IMR-90 (cell line): ENCODE results near the gene SMIM43. TPM values are rescaled to one million over a fixed set of nuclear protein-coding genes. Genes with fewer than 3 reads are reported as not detected.

Experiments used
- ATAC-seq: fragments of 200-7000 bp; cut with Tn5 transposase; 2 replicates; pipeline ENCODE4 v1.9.1; 2020; ENCODE audit warnings: low read depth, mild to moderate bottlenecking, moderate library complexity
- BruUV-seq: library from RNA; stranded (reverse); fragments of 400-500 nt; replicated peaks from 2 replicates; lab custom pipeline; 2021; lab: Mats Ljungman, UMichigan
- CTCF ChIA-PET: fragments of 300-600 bp; formaldehyde crosslinking; extraction: SDS; loops from one replicate; lab custom pipeline; 2021; ENCODE audit warnings: antibody characterized with exemption; lab: Yijun Ruan, JAX
- POLR2A ChIA-PET: fragments of 300-600 bp; sonication (Branson Sonifier 250); formaldehyde crosslinking; loops from one replicate; lab custom pipeline; 2022; ENCODE audit warnings: antibody characterized with exemption; ENCODE audit not compliant: unreplicated experiment; lab: Charles Lee
- DNase-seq: peaks from one replicate; pipeline ENCODE4 v3.0.0; 2013
- H2AFZ ChIP-seq: replicated peaks from 2 replicates; pipeline ENCODE3; 2013; ENCODE audit warnings: low read length, mild to moderate bottlenecking; ENCODE audit not compliant: poor library complexity
- H2AK5ac ChIP-seq: 2 replicates; pipeline ENCODE4 v1.6.1; 2013; ENCODE audit warnings: low read depth, low read length, inconsistent platforms
- H2AK9ac ChIP-seq: replicated peaks from 2 replicates; pipeline ENCODE3; 2013; ENCODE audit warnings: mild to moderate bottlenecking, low read depth, low read length, moderate library complexity; ENCODE audit not compliant: poor library complexity
- H2BK120ac ChIP-seq: 2 replicates; pipeline ENCODE4 v1.6.1; 2013; ENCODE audit warnings: low read depth, low read length, inconsistent platforms
- H2BK15ac ChIP-seq: 3 replicates; pipeline ENCODE4 v1.6.1; 2013; ENCODE audit warnings: low read depth, low read length, inconsistent platforms
- H2BK20ac ChIP-seq: 2 replicates; pipeline ENCODE4 v1.6.1; 2013; ENCODE audit warnings: low read depth, mild to moderate bottlenecking, inconsistent platforms, low read length, moderate library complexity
- H2BK5ac ChIP-seq: 2 replicates; pipeline ENCODE4 v1.6.1; 2013; ENCODE audit warnings: mild to moderate bottlenecking, low read depth, low read length, inconsistent platforms; ENCODE audit not compliant: poor library complexity, severe bottlenecking
- H3K14ac ChIP-seq: replicated peaks from 2 replicates; pipeline ENCODE4 v1.6.1; 2013; ENCODE audit warnings: low read depth, low read length, inconsistent platforms
- H3K18ac ChIP-seq: 2 replicates; pipeline ENCODE4 v1.6.1; 2013; ENCODE audit warnings: low read depth, low read length, control low read depth
- H3K23ac ChIP-seq: 2 replicates; pipeline ENCODE4 v1.6.1; 2013; ENCODE audit warnings: low read depth, low read length, inconsistent platforms
- H3K27ac ChIP-seq: 2 replicates; pipeline ENCODE4 v1.5.1; 2013; ENCODE audit warnings: mild to moderate bottlenecking, control low read depth, low read length; ENCODE audit not compliant: insufficient read depth
- H3K27me3 ChIP-seq: 2 replicates; pipeline ENCODE4 v1.6.1; 2013; ENCODE audit warnings: low read length; ENCODE audit not compliant: control insufficient read depth, insufficient read depth
- H3K36me3 ChIP-seq: 2 replicates; pipeline ENCODE4 v1.6.1; 2013; ENCODE audit warnings: low read length, mixed read lengths; ENCODE audit not compliant: control insufficient read depth, insufficient read depth
- H3K4ac ChIP-seq: 2 replicates; pipeline ENCODE4 v1.6.1; 2013; ENCODE audit warnings: low read depth, low read length, inconsistent platforms
- H3K4me1 ChIP-seq: 2 replicates; pipeline ENCODE4 v1.6.1; 2013; ENCODE audit warnings: low read length, mixed read lengths; ENCODE audit not compliant: control insufficient read depth, insufficient read depth
- H3K4me2 ChIP-seq: 2 replicates; pipeline ENCODE4 v1.6.1; 2013; ENCODE audit warnings: low read depth, mild to moderate bottlenecking, control low read depth, low read length, moderate library complexity
- H3K4me3 ChIP-seq: 2 replicates; pipeline ENCODE4 v1.5.1; 2013; ENCODE audit warnings: low read depth, mild to moderate bottlenecking, control low read depth, low read length, moderate library complexity; ENCODE audit not compliant: insufficient read depth
- H3K56ac ChIP-seq: 2 replicates; pipeline ENCODE4 v1.6.1; 2013; ENCODE audit warnings: low read length, inconsistent platforms; ENCODE audit not compliant: insufficient read depth; ENCODE audit errors: extremely low read depth
- H3K79me1 ChIP-seq, 2 experiments: 2 replicates each; pipeline ENCODE4 v1.6.1; 2013; ENCODE audit warnings: low read length in 2 of 2, inconsistent platforms in 1 of 2, low read depth in 1 of 2
- H3K9ac ChIP-seq: 2 replicates; pipeline ENCODE4 v1.6.1; 2013; ENCODE audit warnings: low read depth, low read length, control low read depth
- H3K9me1 ChIP-seq: 2 replicates; pipeline ENCODE4 v1.6.1; 2013; ENCODE audit warnings: low read length, inconsistent platforms; ENCODE audit not compliant: insufficient read depth
- H3K9me3 ChIP-seq: 2 replicates; pipeline ENCODE4 v1.6.1; 2013; ENCODE audit warnings: low read length; ENCODE audit not compliant: control insufficient read depth, insufficient read depth
- H4K20me1 ChIP-seq: 2 replicates; pipeline ENCODE4 v1.6.1; 2013; ENCODE audit warnings: low read length, inconsistent platforms; ENCODE audit not compliant: insufficient read depth
- H4K5ac ChIP-seq: 2 replicates; pipeline ENCODE4 v1.6.1; 2013; ENCODE audit warnings: mild to moderate bottlenecking, low read depth, low read length, control low read depth
- H4K8ac ChIP-seq, 2 experiments: 2 replicates each; pipeline ENCODE4 v1.6.1; 2013; ENCODE audit warnings: low read depth in 2 of 2, low read length in 2 of 2, control low read depth in 1 of 2, inconsistent platforms in 1 of 2
- H4K91ac ChIP-seq: 2 replicates; pipeline ENCODE4 v1.6.1; 2013; ENCODE audit warnings: low read depth, low read length, inconsistent platforms; ENCODE audit not compliant: insufficient read depth
- BHLHE40 ChIP-seq: fragments of 150-350 bp; IDR thresholded peaks from 2 replicates; pipeline ENCODE4 v1.6.1; 2016; ENCODE audit warnings: mild to moderate bottlenecking, low read depth, low read length
- CHD1 ChIP-seq: IDR thresholded peaks from 2 replicates; pipeline ENCODE4 v1.6.1; 2012; ENCODE audit warnings: low read depth, low read length, improper control_type of control experiment
- CTCF ChIP-seq: conservative IDR thresholded peaks from 2 replicates; pipeline ENCODE4 v1.5.1; 2012; ENCODE audit warnings: mild to moderate bottlenecking, low read depth, low read length, improper control_type of control experiment
- FOS ChIP-seq: fragments of 150-350 bp; IDR thresholded peaks from 2 replicates; pipeline ENCODE4 v1.6.1; 2016; ENCODE audit warnings: low read depth, low read length
- MAFK ChIP-seq: IDR thresholded peaks from 2 replicates; pipeline ENCODE4 v1.6.1; 2012; ENCODE audit warnings: low read depth, low read length, improper control_type of control experiment
- MXI1 ChIP-seq: IDR thresholded peaks from 2 replicates; pipeline ENCODE4 v1.6.1; 2012; ENCODE audit warnings: low read depth, mild to moderate bottlenecking, low read length, moderate library complexity, borderline replicate concordance
- NFE2L2 ChIP-seq: fragments of 150-350 bp; IDR thresholded peaks from 2 replicates; pipeline ENCODE4 v1.6.1; 2016; ENCODE audit warnings: low read depth, mild to moderate bottlenecking, low read length
- RAD21 ChIP-seq: IDR thresholded peaks from 2 replicates; pipeline ENCODE4 v1.6.1; 2012; ENCODE audit warnings: low read length, improper control_type of control experiment
- SMC3 ChIP-seq: fragments of 150-350 bp; IDR thresholded peaks from 2 replicates; pipeline ENCODE4 v1.6.1; 2016; ENCODE audit warnings: low read depth, mild to moderate bottlenecking, antibody characterized with exemption, low read length, moderate library complexity
- WGBS, 2 experiments: methylation state at CpG; one replicate each; pipeline versions ENCODE4 v1.1.5 to v1.1.7; 2013; ENCODE audit warnings: missing lambda C conversion rate in 2 of 2; ENCODE audit not compliant: insufficient read length in 1 of 2; ENCODE audit errors: extremely low coverage in 2 of 2; 5-methylcytosine and 5-hydroxymethylcytosine counted together
- dilution Hi-C: fragments of 300-500 bp; cut with HindIII; formaldehyde crosslinking; loops from one replicate; pipeline ENCODE4 v1.14.3; 2018; ENCODE audit warnings: low sequenced_read_pairs; ENCODE audit not compliant: unreplicated experiment
- in situ Hi-C: fragments of 300-500 bp; cut with MboI; formaldehyde crosslinking; loops from 3 replicates; pipeline ENCODE4 v1.14.3; 2019; ENCODE audit warnings: low sequenced_read_pairs, inconsistent platforms, mixed read lengths
- intact Hi-C: fragments of 100-400 bp; cut with micrococcal nuclease; formaldehyde crosslinking; loops from 2 replicates; pipeline ENCODE4 v1.10.0; 2022
- polyA plus RNA-seq, 3 experiments: library from polyadenylated mRNA; depleted of rRNA; stranded (reverse); fragments of >200 nt; gene quantifications; 2 replicates each; pipeline ENCODE4 v1.2.3, GENCODE V29; 2012; ENCODE audit warnings: low replicate concordance in 1 of 3
- total RNA-seq: library from RNA; depleted of rRNA; stranded (reverse); fragments of >200 nt; gene quantifications from 2 replicates; pipeline ENCODE4 v1.2.3, GENCODE V29; 2012

The SMIM43 gene
- total and polyA plus RNA-seq, 2 of the 4 experiments (the other 2 are of a cell fraction), result 1.4 to 2.8 TPM

DNA sequence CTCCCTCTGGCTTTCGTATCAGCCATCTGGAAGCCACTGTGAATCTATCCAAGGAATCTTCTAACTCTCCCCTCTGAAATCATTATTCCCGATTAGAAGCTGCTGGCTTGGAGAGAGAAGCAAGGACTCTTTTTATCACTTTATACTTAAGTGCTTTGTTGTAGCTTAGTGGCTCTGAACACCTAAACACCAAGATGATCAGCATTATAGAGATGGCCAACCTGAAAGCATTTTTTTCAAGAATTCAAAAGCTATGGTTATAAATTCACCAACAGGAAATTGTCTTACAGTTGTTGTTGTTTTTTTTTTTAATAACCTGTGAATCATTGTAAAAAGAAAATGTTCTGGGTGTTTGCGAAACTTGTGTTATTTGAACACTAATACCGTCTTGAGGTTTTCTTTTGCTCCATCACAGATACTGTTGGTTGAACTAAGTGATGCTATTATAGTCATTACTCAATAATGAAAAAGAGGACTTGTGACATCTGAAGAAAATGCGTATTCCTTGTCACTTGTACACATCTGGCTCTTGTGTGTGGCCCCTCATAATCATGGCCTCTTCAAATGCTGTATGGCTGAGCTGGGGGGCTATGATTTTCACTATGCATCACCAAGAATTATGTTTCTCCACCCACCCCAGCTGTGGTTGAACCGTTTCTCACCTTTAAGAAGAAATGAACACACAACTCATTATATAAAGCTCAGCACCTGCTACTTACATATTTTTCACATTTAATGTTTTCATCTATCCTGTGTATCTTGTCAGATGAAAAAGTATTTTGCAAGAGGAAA is 11.8 kb upstream of the SMIM43 start (continued):
- TF ChIP-seq CHD1 (no peak), BHLHE40 (no peak)

DNA sequence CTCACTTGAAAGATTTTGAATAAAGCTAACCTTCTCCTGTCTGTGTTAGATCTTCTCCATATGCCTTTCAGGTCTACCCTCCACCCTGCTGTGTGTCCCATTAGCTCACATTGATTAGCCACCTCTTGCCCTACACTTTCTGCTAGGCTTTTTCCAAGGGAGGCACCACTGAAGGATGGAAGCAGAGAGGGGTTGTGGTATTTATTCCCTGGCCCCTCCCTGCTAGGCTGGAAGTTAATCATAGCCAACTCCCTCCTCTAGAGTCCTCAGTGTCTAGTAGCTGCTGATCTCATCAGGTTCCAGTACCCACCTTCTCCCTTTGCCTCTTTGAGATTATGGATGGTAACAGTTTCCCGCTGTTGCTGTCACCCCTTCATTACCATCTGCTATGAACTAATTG is 8.9 kb upstream of the SMIM43 start:
- no TSS peak for BruUV-seq
- Histone ChIP-seq H2AK5ac (peak overlapping the region; percentile 42; the same call in 1 of the 2 replicates), H3K27me3 (no peaks in the 10 kb centered on the region), H4K20me1 (no peaks in the 10 kb centered on the region), H3K56ac (no peak overlapping the region), H3K9me1 (peaks cover 3% of the 10 kb centered on the region; the same call in 1 of the 2 replicates), H2AK9ac (no peak overlapping the region), H3K79me1 (no peaks in the 10 kb centered on the region), H2BK5ac (peak overlapping the region; percentile 3), H2AFZ (no peak overlapping the region), H3K18ac (peak overlapping the region; percentile 9; the same call in 1 of the 2 replicates), H2BK120ac (peak overlapping the region; percentile 52), H3K14ac (0 out of 2 replicates have a peak overlapping the region, but pooled peaks have one; percentile 15), H4K5ac (no peak overlapping the region), H3K9me3 (no peaks in the 10 kb centered on the region), H3K9ac (no peak overlapping the region), H3K27ac (no peak overlapping the region), H3K4me3 (no peak overlapping the region), H2BK15ac (0 out of 3 replicates have a peak overlapping the region, but pooled peaks have one; percentile 41), H3K23ac (no peak overlapping the region), H3K4me1 (peaks cover 11% of the 10 kb centered on the region), H3K4ac (0 out of 2 replicates have a peak overlapping the region, but pooled peaks have one; percentile 16), H4K91ac (no peak overlapping the region), H3K36me3 (no peaks in the 10 kb centered on the region), H4K8ac (0 out of 4 replicates have a peak overlapping the region, but pooled peaks of 1 of the 2 experiments have one; percentile 15), H2BK20ac (no peak overlapping the region), H3K4me2 (no peak overlapping the region)
- CTCF ChIA-PET, result no interaction called here
- ATAC-seq (no peak), DNase-seq (no peak)
- dilution Hi-C loops, result no loop called here
- POLR2A ChIA-PET, result no interaction called here
- intact Hi-C loops, result no loop called here
- TF ChIP-seq NFE2L2 (no peak), CHD1 (no peak), FOS (no peak), BHLHE40 (no peak), RAD21 (no peak), MXI1 (no peak), CTCF (no peak), SMC3 (no peak), MAFK (no peak)
- no CpG with 5 or more reads among the region's 1 CpG for WGBS, 2 experiments
- in situ Hi-C loops, result no loop called here
